ENCODE measurements around the gene FYB1.

The FYB1 gene

GRCh38 chr5:39160576-39161213, 58.7 kb downstream of the FYB1 start:
- DNase-seq (ENCODE audit: low read depth in 2 of 2): no peak

GRCh38 chr5:39159811-39160490, 59.4 kb downstream of the FYB1 start:
- no peak for DNase-seq (ENCODE audit: low read depth in 2 of 2)

- DNase-seq (ENCODE audit: low read depth in 2 of 2): no peak
These were observed 60.6 kb downstream of the FYB1 start for GRCh38 chr5:39158786-39159185.

GRCh38 chr5:39158127-39158593, 61.2 kb downstream of the FYB1 start:
- no peak for DNase-seq (ENCODE audit: low read depth in 2 of 2)

DNA sequence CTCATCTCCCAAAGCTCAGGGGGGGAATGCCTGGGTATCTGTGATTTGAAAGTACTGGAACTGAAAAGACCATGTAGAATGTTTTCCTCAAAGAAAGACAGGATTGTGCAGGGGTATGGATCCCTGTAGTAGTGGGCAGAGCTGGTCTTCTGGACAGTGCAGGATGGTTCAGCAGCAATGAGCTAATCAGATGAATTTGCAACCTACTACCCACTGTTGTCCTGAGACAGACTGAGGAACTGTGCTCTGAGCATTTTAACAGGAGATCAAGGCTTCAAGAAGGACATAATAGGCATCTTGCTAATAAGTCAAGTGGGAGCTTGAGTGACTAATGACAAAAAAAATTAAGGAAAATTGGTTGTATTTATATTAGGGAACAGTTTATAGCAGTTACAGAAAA, 61.7 kb downstream of the FYB1 start:
- no peak for DNase-seq (ENCODE audit: low read depth in 2 of 2)

GRCh38 chr5:39156082-39156481, 63.3 kb downstream of the FYB1 start:
- no peak for DNase-seq (ENCODE audit: low read depth in 2 of 2)

- no peak for DNase-seq (ENCODE audit: low read depth in 2 of 2)
These were observed 67.6 kb downstream of the FYB1 start for GRCh38 chr5:39151745-39152144.

DNA sequence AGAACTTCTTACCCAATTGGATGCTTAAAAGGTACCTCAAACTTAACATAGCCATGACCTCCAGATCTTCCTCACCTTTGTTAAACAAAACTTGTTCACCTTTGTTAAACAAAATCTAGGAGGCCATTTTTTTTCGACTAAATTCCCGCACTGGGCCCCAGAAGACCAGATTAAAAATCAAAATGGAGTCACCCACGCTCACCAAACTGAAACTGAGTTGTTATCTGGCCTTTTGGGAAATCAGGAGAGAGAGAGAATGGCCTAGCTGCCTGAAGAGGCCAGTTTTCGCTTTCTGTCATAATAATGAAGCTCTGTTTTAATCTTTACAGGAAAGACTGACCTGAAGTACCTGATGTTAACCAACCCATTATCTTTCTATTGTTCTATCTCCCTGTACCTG, 69.4 kb downstream of the FYB1 start:
- no peak for DNase-seq (ENCODE audit: low read depth in 2 of 2)

DNA sequence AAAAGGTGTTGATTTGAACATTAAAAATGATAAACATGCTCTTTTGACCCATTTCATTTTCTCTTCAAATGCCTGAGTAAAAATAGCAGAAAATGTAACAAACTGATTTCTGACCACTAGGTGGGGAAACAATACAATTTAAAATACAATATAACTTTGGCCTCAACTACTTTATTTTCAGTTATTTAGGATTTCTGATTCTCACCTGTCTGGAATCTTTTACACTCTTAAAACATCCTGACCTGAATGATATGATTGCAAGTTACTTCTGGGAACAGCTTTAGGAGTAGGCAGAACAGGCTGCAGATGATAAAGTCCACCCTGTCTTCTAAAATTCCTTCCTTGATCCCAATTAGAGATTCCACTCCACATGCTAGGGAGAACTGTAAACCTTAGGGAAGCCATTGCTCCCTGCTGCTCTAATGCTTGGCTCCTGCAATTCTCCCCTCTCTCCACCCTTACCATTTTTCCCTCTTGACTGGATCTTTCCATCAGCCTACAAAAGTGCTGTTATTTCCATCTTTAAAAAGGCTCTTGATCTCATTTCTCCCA, 70.3 kb downstream of the FYB1 start:
- DNase-seq (ENCODE audit: low read depth in 2 of 2): no peak

DNA sequence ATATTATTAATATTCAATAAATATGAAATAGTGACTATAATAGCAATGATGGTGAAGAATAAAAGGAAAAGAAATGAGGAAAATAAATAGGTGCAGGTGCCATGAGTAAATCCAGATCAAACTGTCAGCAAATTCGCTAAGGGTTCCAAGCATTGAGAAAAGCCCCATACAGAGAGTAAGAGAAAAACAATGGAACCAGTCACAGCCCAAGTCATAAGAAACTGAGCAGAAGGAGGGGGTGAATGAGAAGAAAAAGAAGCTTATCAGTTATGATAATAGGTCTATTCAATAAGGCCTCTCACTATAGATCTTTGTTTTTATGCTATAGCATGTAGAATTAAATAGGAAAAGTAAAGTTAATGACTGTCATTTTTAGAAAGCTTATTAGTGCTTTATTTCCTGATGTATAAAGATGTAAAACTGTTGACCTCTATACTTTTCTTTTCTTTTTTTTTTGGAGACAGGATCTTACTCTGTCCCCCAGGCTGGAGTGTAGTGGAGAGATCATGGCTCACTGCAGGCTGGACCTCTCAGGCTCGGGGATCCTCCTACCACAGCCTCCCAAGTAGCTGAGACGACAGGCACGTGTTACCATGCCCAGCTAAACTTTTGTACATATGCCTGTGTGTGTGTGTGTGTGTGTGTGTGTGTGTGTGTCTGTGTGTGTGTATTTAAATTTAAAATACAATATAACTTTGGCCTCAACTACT, 72.4 kb downstream of the FYB1 start:
- DNase-seq (ENCODE audit: low read depth in 2 of 2): no peak

DNA sequence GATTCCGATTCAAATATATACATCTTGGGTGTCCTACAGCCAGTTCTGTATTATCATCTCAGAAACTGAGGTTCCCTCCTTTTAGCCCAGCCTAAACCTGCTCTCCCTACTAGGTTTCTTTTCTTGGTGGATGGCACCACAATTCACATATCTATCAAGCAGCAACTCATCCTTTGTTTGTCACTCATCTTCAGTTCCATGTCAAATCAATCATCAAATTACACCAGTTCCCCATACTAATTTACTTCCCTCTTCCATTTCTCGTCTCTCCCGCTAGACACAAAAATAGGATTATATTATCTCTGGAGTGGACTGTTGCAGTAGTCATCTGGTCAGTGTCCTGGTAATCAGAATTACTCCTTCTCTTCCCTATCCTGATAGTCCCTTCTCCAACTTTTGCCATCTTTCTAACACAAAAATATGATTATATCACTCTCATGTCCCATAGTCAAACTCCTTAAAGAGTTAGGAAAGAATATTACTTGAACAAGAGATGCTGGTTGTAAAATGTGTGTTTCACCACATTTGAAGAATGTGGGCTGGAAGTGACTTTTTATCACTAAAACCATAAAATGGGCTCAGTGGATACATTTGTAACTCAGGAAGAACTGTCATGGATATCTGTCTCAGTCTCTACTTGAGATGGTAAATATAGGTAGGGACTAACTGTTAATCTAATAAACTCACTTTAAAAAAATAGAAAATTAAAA, 76.1 kb downstream of the FYB1 start:
- DNase-seq (ENCODE audit: low read depth in 2 of 2): no peak

DNA sequence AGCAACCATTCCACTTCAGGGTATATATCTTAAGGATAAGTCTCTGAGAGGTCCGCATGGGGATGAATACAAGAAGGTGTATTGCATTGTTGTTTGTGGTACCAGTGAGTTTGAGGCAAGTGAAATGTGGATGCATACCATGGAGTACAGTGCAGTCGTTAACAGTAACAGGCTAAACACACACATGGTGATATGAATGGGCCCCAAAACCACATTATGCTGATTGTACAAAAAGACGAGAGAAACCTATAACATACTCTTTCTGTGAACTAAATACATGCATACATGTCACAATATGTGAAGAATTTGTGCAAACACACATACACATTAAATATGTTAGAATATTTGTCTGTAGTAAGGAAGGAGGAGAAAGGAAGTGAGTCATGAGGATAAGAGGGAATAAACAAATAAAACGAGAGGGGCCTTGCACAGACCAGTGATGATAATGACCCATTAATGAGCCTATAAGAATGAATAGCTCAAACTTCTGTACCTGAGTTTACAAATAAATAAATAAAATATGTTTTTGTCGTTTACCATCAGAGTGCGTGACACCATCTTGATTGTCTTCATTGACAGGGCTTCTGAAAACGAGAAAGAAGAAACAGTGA, 78.7 kb downstream of the FYB1 start:
- DNase-seq (ENCODE audit: low read depth in 2 of 2): no peak

DNA sequence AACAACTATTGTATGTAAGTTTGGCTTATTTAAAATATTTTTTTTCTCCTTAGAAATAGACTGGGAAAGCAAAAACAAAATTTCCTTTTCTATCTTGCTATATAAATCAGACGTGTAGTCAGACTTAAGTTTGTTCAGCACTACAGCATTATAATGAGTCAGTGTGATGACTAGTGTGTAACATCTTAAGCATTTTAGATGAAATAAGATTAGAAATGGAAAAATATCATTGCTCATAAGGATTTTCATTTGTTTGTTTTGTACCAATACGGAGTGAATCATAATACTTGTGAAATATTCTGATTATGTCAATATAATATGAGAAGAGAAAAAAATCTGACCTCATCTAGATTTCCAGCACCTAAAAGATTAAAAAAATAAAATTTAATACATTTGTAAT, 80.5 kb downstream of the FYB1 start:
- no peak for DNase-seq (ENCODE audit: low read depth in 2 of 2)

DNA sequence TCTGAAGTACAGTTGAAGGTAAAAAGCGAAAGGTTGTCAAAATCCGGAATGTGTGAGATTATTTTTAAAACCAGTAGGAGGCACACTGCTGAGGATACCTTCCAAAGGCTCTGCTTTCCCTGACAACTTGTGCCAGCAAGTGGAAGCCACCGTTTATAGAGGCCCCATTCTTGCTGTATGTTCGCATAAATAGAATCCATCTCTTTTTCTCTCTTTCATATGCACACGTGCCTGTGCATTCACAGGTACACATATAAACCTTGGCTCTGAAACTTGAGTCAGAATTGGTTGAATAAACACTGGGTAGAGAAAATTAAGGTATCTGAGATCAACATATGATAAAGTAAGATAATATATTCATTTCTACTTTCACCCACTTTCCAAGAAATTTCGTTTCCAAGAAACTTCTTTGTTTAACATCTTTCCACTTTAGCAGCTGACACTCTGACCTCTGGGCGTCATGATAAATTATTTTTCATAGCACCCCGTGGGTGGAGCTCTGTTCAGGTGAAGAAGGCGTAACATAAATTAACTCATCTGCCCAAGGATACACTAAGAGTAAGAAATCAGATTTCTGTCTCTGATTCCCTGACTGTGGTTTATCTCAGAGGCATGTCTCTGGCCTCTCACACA, 81.4 kb downstream of the FYB1 start:
- no peak for DNase-seq (ENCODE audit: low read depth in 2 of 2)

GRCh38 chr5:39137391-39137790, 82.0 kb downstream of the FYB1 start:
- DNase-seq (ENCODE audit: low read depth in 2 of 2): no peak

GRCh38 chr5:39132792-39133191, 86.6 kb downstream of the FYB1 start:
- DNase-seq (ENCODE audit: low read depth in 2 of 2): no peak

DNA sequence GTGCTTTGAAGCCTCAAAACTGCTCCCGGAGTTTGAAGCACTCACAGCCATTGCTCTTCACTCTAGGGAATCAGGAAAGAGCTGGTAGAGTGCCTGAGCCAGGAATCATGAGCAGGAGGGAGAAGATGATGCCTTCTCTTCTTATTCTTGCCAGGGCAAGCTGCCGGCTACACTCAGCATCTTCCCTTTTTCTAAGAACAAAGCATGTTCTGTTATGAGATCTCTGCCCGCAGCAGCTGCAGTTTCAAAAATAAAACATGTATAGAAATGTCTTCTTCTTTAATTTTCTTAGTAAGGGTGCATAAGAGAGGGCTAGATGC, 87.3 kb downstream of the FYB1 start:
- no peak for DNase-seq (ENCODE audit: low read depth in 2 of 2)

- no peak for DNase-seq (ENCODE audit: low read depth in 2 of 2)
These were observed 87.9 kb downstream of the FYB1 start for GRCh38 chr5:39131210-39132127.

DNA sequence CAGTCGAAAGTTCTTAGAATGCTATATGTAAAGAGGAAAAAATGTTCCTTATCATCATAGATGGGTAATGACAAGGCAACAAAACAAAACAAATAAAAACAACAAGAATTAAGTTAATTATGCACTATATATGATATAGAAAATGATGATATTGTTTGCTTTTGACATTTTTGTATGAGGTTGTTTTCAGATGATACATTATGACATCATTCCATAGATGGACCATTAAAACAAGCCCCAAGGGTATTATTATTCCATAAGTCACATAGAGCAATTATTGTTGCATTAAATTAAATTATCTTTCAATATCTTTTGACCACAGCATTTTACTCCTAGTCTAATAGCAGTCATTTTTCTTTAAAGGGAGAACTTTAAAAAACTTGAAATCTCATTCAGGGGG, 88.6 kb downstream of the FYB1 start:
- DNase-seq (ENCODE audit: low read depth in 2 of 2): no peak

- no peak for DNase-seq (ENCODE audit: low read depth in 2 of 2)
These were observed 97.4 kb downstream of the FYB1 start for GRCh38 chr5:39121922-39122321.

Data from stimulated activated CD8-positive, alpha-beta memory T cell treated with anti-CD3 and anti-CD28 coated beads, Interleukin-7, amount 100 ng/mL, for 1 hour (primary cell).